BLaER1 treated with 17β-estradiol and CSF1 and Interleukin-3, amounts not matched to agents 10 nM and 100 nM (cell line): Measurements from ENCODE around the gene TAPT1.
A peak's percentile ranks its signal among the peaks of the same experiment; 100 is the strongest.

Experiments
- H3K27ac ChIP-seq, 11 experiments: shearing (Covaris generic); formaldehyde crosslinking; 2 replicates each; pipeline ENCODE4 v1.8.1; 2022
- H3K27me3 ChIP-seq, 11 experiments: shearing (Covaris generic); formaldehyde crosslinking; 2 replicates each; pipeline ENCODE4 v1.8.1; 2022
- H3K36me3 ChIP-seq, 11 experiments: shearing (Covaris generic); formaldehyde crosslinking; 2 replicates each; pipeline ENCODE4 v1.8.1; 2022
- H3K4me1 ChIP-seq, 10 experiments: shearing (Covaris generic); formaldehyde crosslinking; 2 replicates each; pipeline ENCODE4 v1.8.1; 2022
- H3K4me2 ChIP-seq, 11 experiments: shearing (Covaris generic); formaldehyde crosslinking; 2 replicates each; pipeline ENCODE4 v1.8.1; 2022
- H3K4me3 ChIP-seq, 10 experiments: shearing (Covaris generic); formaldehyde crosslinking; 2 replicates each; pipeline ENCODE4 v1.8.1; 2022
- H3K9ac ChIP-seq, 11 experiments: shearing (Covaris generic); formaldehyde crosslinking; 2 replicates each; pipeline ENCODE4 v1.8.1; 2022
- H3K9me3 ChIP-seq, 11 experiments: shearing (Covaris generic); formaldehyde crosslinking; replicated peaks in 1 of 11; 2 replicates each; pipeline ENCODE4 v1.8.1; 2022
- H4K20me1 ChIP-seq, 11 experiments: shearing (Covaris generic); formaldehyde crosslinking; 2 replicates each; pipeline ENCODE4 v1.8.1; 2022
- Cebpa-rat ChIP-seq, 11 experiments: shearing (Covaris generic); IDR thresholded peaks; 2 replicates each; pipeline ENCODE4 v1.8.1; 2022

Gene TAPT1

DNA sequence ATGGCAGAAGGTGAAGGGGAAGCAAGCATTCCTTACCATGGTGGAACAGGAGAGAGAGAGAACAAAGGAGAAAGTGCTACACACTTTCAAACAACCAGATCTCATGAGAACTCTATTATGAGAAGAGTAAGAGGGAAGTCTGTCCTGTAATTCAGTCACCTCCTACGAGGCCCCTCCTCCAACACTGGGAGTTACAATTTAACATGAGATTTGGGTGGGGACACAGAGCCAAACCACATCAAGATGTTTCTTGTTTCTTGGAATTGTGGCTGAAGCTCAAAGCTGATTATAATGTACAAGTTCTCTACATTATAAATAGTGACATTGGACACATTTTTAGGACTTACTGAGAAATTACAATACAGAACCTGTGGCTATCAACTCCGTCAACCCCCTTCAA lies 29.5 kb upstream of the TAPT1 start:
- no peak for TF ChIP-seq Cebpa-rat (IDR thresholded peaks at IDR 0.05)
- peaks cover 11 to 25% (median 14%) of the 10 kb centered on the region in 11 experiments for H3K9me3 ChIP-seq
- H3K4me3 ChIP-seq, result no peak overlapping the region
- peaks cover 0 to 9% (median 0%) of the 10 kb centered on the region in 10 experiments; a peak in 4 of 20 replicates for H3K4me1 ChIP-seq
- no peak overlapping the region for H3K4me2 ChIP-seq
- H4K20me1 ChIP-seq, result no peaks in the 10 kb centered on the region
- no peak overlapping the region for H3K27ac ChIP-seq
- H3K9ac ChIP-seq, result no peak overlapping the region
- no peaks in the 10 kb centered on the region for H3K27me3 ChIP-seq
- H3K36me3 ChIP-seq, result peaks cover 0 to 9% (median 3%) of the 10 kb centered on the region in 11 experiments; a peak in 5 of 22 replicates

DNA sequence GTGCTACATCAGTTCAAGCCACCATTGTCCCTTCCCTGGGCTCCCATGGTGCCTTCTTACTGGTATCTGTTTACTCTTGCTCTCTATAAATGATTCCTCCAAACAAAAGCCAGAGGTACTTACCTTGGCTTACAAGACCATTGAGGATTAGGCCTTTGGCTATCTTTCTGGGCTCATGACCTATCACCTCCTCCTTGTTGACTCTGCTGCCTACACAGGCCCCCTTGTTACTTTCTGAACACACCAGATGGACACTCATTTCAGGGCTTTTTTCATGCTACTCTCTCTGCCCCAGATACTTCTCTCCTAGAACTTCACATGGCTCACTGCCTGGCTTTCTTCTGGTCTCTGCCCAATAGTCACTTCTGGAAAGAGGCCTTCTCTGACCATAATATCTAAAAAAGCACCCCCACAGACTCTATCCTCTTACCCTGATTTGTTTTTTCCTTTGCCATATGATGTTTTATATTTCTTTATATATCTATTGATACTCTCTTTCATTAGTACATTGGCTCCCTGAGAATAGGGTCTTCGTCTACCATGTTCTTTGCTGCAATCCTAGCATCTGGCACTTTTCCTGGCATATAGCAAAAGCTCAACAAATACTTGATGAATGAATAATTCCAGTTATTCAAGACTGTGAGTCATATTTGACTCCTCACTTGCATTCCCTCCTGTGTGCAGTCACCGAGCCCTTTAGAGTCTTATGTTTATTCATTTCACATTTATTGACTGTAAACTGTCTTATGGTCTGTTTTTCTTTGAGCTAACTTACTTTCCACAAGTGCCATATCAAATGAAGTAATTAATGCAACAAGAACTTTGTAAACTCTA lies 27.1 kb upstream of the TAPT1 start:
- H3K9me3 ChIP-seq, result peaks cover 11 to 25% (median 14%) of the 10 kb centered on the region in 11 experiments
- no peaks in the 10 kb centered on the region for H4K20me1 ChIP-seq
- H3K36me3 ChIP-seq, result peaks cover 0 to 9% (median 3%) of the 10 kb centered on the region in 11 experiments; a peak in 5 of 22 replicates
- no peaks in the 10 kb centered on the region for H3K27me3 ChIP-seq
- no peak overlapping the region for H3K4me2 ChIP-seq
- no peak overlapping the region for H3K4me3 ChIP-seq
- TF ChIP-seq Cebpa-rat (IDR thresholded peaks at IDR 0.05), result no peak
- no peaks in the 10 kb centered on the region for H3K4me1 ChIP-seq
- no peak overlapping the region for H3K9ac ChIP-seq
- no peak overlapping the region for H3K27ac ChIP-seq

DNA sequence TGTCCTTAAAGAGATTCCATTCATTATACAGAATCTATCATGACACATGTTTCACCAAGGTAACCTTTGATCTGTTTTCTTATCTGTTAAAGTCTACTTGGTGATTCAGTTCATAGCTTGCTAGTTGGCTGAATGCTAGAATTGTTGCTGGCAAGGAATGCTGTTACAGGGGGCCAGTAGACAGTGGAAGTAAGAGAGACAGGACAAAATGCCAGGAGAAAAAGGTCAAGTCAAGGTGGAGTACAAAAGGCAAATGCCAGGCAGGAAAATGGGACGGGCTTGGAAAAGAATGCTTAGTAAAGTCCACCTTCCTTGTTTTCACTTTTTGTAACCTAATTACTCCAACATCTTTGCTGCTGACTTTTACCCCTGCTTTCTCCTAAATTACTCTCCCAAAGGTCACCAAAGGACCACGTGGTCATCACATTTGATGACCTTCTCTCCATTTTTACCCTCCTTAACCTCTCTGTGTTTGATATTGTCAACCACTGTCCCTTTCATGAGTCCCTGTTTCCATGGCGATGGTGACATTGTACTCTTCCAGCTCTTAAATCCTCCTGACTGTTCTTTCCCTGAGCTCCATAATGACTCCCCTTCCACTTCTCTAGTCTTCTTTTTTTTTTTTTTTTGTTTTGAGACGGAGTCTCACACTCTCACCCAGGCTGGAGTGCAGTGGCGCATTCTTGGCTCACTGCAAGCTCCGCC lies 24.5 kb upstream of the TAPT1 start:
- H3K36me3 ChIP-seq, result no peaks in the 10 kb centered on the region; a peak in 3 of 22 replicates
- no peak overlapping the region for H3K4me2 ChIP-seq
- H3K9ac ChIP-seq, result no peak overlapping the region
- H3K27ac ChIP-seq, result no peak overlapping the region
- peaks cover under 1 to 9% (median 2%) of the 10 kb centered on the region in 11 experiments; a peak in 12 of 22 replicates for H3K9me3 ChIP-seq
- H3K27me3 ChIP-seq, result no peaks in the 10 kb centered on the region
- H3K4me1 ChIP-seq, result no peaks in the 10 kb centered on the region
- no peaks in the 10 kb centered on the region for H4K20me1 ChIP-seq
- TF ChIP-seq Cebpa-rat (IDR thresholded peaks at IDR 0.05), result no peak
- no peak overlapping the region for H3K4me3 ChIP-seq

DNA sequence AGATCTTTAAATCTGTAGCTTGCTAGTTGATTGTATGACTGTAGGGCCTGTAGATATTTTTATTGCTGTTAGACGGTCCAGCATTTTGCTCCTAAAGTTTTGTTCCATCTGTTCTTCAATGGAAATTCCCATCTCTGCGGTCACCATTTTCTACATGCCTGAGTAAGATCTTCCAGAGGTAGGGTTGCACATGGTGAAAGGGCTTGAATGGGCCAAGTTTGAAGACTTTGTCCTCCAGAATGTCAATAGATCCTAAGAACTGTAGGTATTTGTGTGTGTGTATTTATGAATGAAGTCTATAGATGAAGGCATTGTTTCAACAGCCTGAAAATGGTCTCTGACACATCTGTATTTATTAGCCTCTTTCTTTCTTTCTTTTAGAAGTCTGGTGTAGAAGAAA lies 22.3 kb upstream of the TAPT1 start:
- Histone ChIP-seq H3K4me1 (no peaks in the 10 kb centered on the region), H3K4me2 (no peak overlapping the region), H3K9me3 (no peaks in the 10 kb centered on the region), H3K36me3 (no peaks in the 10 kb centered on the region; a peak in 3 of 22 replicates), H3K27ac (no peak overlapping the region), H3K9ac (no peak overlapping the region), H3K27me3 (no peaks in the 10 kb centered on the region), H3K4me3 (no peak overlapping the region), H4K20me1 (no peaks in the 10 kb centered on the region)
- no peak for TF ChIP-seq Cebpa-rat (IDR thresholded peaks at IDR 0.05)

DNA sequence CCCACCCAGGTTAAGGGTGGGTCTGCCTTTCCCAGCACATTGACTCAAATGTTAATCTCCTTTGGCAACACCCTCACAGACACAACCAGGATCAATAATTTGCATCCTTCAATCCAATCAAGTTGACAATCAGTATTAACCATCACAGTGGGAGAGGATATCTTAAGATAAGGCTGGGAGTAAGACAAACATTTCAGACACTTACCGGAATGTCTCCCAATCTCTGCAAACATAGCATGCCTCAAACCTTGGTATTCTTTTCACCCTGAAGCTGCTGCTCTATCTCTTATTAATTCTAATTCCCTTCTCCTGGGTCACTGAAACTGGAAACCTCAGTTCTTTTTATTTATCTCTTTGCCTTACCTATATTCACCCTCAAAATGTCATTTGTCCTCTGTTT lies 19.0 kb upstream of the TAPT1 start:
- Histone ChIP-seq H3K27ac (no peak overlapping the region), H3K4me1 (peaks cover 0 to 2% (median under 1%) of the 10 kb centered on the region in 10 experiments; a peak in 6 of 20 replicates), H3K9ac (no peak overlapping the region), H4K20me1 (no peaks in the 10 kb centered on the region), H3K4me2 (no peak overlapping the region), H3K27me3 (no peaks in the 10 kb centered on the region), H3K36me3 (no peaks in the 10 kb centered on the region), H3K9me3 (peaks cover 0 to 4% (median 0%) of the 10 kb centered on the region in 11 experiments; a peak in 1 of 22 replicates), H3K4me3 (no peak overlapping the region)
- no peak for TF ChIP-seq Cebpa-rat (IDR thresholded peaks at IDR 0.05)

DNA sequence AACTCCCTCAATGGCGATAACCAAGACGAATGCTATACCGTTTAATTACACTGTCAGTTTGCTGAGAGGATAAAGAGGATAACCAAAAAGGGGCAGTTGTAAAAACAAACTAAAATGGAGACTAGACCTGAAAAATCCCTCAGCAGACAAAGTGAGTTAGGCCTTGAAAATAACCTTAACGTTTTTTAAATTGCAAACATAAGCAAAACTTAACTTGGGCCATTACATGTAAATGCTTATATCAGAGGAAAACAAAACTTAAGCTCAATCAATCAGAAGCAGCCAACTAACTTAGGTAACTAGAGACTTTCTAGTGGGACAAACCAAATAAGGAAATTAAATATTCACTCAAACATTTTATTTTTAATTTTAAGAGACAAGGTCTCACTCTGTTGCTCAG lies 17.0 kb upstream of the TAPT1 start:
- no peak overlapping the region for H3K9ac ChIP-seq
- peaks cover 0 to 4% (median 0%) of the 10 kb centered on the region in 11 experiments; a peak in 2 of 22 replicates for H3K9me3 ChIP-seq
- TF ChIP-seq Cebpa-rat (IDR thresholded peaks at IDR 0.05), result no peak
- H3K4me1 ChIP-seq, result peaks cover 0 to 18% (median 11%) of the 10 kb centered on the region in 10 experiments; a peak in 12 of 20 replicates
- H3K4me3 ChIP-seq, result no peak overlapping the region
- no peak overlapping the region for H3K4me2 ChIP-seq
- H4K20me1 ChIP-seq, result no peaks in the 10 kb centered on the region
- no peak overlapping the region for H3K27ac ChIP-seq
- no peaks in the 10 kb centered on the region for H3K36me3 ChIP-seq
- no peaks in the 10 kb centered on the region for H3K27me3 ChIP-seq

DNA sequence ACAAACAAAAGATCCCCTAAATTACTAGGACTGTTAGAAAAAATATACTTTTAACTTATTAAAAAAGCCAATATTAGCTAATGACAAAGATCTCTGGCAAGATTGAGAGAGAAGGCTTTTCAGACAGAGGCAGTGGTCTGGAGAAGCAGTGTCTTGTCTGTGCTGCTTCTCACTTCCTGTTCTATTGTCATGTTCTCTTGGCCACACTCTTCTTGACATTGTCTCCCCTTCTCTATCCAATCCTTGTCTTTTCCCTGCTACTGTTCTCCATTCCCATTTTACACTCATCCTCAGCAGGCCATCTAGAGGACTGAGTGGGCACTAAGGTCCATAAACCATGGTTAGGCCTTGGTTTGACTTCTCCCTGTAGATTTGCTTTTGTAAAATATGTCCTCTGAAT lies 14.0 kb upstream of the TAPT1 start:
- TF ChIP-seq Cebpa-rat (IDR thresholded peaks at IDR 0.05), result no peak
- no peak overlapping the region for H3K9ac ChIP-seq
- H3K9me3 ChIP-seq, result peaks cover 0 to 9% (median 0%) of the 10 kb centered on the region in 11 experiments; a peak in 2 of 22 replicates
- peak overlapping the region in 3 of 11 experiments; percentile 13 to 32 (median 16); a peak in 4 of 22 replicates for H3K4me2 ChIP-seq
- peaks cover 0 to 29% (median 21%) of the 10 kb centered on the region in 10 experiments; a peak in 12 of 20 replicates for H3K4me1 ChIP-seq
- no peaks in the 10 kb centered on the region for H4K20me1 ChIP-seq
- 0 out of 22 replicates have a peak overlapping the region, but pooled peaks of 2 of the 11 experiments have one; percentile 9 to 22 for H3K27ac ChIP-seq
- no peaks in the 10 kb centered on the region for H3K36me3 ChIP-seq
- H3K4me3 ChIP-seq, result no peak overlapping the region
- H3K27me3 ChIP-seq, result no peaks in the 10 kb centered on the region

DNA sequence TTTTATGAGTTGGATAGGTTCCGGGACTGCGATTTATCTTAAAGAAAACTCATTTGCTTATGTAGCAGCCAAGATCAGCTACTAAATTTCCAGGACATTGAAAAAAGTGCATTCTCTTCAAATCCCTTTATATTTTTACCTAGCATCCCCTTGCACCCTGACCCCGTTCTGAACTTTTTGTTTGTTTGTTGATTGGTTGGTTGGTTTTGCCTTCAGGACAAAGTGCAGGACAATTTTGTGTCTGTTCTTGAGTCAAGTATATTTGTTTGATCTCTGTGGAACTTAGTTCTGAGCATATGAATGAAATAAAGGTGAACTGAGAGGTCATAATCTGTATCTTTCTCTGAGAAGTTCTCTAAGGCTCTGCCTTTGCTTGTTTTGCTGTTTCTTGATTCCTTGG lies 12.8 kb upstream of the TAPT1 start:
- Histone ChIP-seq H3K9ac (no peak overlapping the region), H3K9me3 (peaks cover 0 to 9% (median 0%) of the 10 kb centered on the region in 11 experiments; a peak in 2 of 22 replicates), H3K27ac (peak overlapping the region in 3 of 11 experiments; percentile 58 to 68 (median 64); a peak in 3 of 22 replicates), H3K27me3 (peaks cover 0 to 5% (median 0%) of the 10 kb centered on the region in 11 experiments; a peak in 3 of 22 replicates), H3K4me1 (peaks cover 3 to 29% (median 21%) of the 10 kb centered on the region in 10 experiments; a peak in 16 of 20 replicates), H4K20me1 (no peaks in the 10 kb centered on the region), H3K4me3 (no peak overlapping the region), H3K4me2 (peak overlapping the region in 1 of 11 experiments; percentile 62; a peak in 2 of 22 replicates), H3K36me3 (no peaks in the 10 kb centered on the region)
- no peak for TF ChIP-seq Cebpa-rat (IDR thresholded peaks at IDR 0.05)

DNA sequence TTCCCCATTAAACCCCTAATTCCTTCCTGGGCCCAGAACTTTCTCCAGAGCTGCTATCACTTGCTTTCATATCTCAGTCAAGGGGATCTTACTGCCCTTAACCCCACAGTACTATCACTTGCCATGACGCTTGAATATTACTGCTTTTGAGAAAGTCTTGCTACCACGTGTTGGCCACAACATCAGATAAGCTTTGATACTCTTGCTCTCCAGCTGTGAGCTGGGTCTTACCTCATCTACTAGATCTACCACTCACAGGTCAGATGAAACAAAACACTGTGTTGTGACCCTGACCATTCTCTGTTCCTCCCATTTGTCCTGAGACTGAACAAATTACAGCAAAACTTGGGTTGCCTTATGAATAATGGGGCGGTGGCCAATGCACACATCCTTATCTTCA lies 12.1 kb upstream of the TAPT1 start:
- peak overlapping the region in 2 of 11 experiments; percentile 10 to 28; a peak in 2 of 22 replicates for H3K9ac ChIP-seq
- peaks cover 0 to 9% (median 0%) of the 10 kb centered on the region in 11 experiments; a peak in 2 of 22 replicates for H3K9me3 ChIP-seq
- peaks cover 11 to 34% (median 24%) of the 10 kb centered on the region in 10 experiments for H3K4me1 ChIP-seq
- H3K27ac ChIP-seq, result peak overlapping the region in 9 of 11 experiments; percentile 4 to 68 (median 55); a peak in 16 of 22 replicates
- no peaks in the 10 kb centered on the region for H3K36me3 ChIP-seq
- H4K20me1 ChIP-seq, result no peaks in the 10 kb centered on the region
- TF ChIP-seq Cebpa-rat (IDR thresholded peaks at IDR 0.05), result no peak
- no peak overlapping the region for H3K4me3 ChIP-seq
- peak overlapping the region in 8 of 11 experiments; percentile 20 to 76 (median 62); a peak in 14 of 22 replicates for H3K4me2 ChIP-seq
- peaks cover 0 to 13% (median 7%) of the 10 kb centered on the region in 11 experiments; a peak in 19 of 22 replicates for H3K27me3 ChIP-seq
